PC-3 (cell line): ENCODE results near the gene ZNF396.

Experiments
- CTCF ChIP-seq: fragments of 300-600 bp; sonication (generic); conservative IDR thresholded peaks from 2 replicates; pipeline ENCODE4 v1.5.1; 2017; ENCODE audit warnings: antibody characterized with exemption, low read depth, mild to moderate bottlenecking, low read length
- EZH2 ChIP-seq: fragments of 300-600 bp; sonication (generic); IDR thresholded peaks from one replicate; pipeline ENCODE4 v1.6.1; 2017; ENCODE audit warnings: antibody characterized with exemption, mild to moderate bottlenecking, low read length; ENCODE audit not compliant: unreplicated experiment
- EZH2phosphoT487 ChIP-seq: fragments of 300-600 bp; sonication (generic); IDR thresholded peaks from 2 replicates; pipeline ENCODE4 v1.6.1; 2018; ENCODE audit warnings: mild to moderate bottlenecking, antibody characterized with exemption, low read length, borderline replicate concordance

GRCh38 chr18:35389095-35389618 is 12.0 kb upstream of the ZNF396 start:
- TF ChIP-seq CTCF (no peak), EZH2 (no peak), EZH2phosphoT487 (no peak)
